Measurements from ENCODE around the gene CPPED1.

CPPED1 gene

DNA sequence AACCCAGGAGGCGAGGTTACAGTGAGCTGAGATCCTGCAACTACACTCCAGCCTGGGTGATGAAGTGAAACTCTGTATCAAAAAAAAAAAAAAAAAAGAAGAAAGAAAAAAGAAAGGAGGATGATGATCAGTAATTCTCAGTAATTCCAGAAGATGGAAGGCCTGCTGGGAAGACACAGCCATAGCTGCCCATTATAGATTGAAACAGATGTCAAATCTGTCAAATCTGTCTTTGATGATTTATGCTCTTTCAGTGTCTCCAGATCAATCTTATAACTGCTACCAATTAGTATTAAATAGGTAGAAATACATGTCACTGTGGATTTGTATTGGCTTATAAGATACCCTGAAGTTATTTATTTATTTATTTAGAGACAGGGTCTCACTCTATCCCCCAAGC is 42.9 kb upstream of the CPPED1 start (continued):
- TF ChIP-seq, protein P1, sequence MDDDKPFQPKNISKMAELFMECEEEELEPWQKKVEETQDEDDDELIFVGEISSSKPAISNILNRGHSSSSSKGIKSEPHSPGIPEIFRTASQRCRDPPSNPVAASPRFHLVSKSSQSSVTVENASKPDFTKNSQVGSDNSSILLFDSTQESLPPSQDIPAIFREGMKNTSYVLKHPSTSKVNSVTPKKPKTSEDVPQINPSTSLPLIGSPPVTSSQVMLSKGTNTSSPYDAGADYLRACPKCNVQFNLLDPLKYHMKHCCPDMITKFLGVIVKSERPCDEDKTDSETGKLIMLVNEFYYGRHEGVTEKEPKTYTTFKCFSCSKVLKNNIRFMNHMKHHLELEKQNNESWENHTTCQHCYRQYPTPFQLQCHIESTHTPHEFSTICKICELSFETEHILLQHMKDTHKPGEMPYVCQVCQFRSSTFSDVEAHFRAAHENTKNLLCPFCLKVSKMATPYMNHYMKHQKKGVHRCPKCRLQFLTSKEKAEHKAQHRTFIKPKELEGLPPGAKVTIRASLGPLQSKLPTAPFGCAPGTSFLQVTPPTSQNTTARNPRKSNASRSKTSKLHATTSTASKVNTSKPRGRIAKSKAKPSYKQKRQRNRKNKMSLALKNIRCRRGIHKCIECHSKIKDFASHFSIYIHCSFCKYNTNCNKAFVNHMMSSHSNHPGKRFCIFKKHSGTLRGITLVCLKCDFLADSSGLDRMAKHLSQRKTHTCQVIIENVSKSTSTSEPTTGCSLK (tag by site-specific recombination; IDR thresholded peaks at IDR 0.05): no peak
- no peak for TF ChIP-seq ZNF548 (tag by site-specific recombination; IDR thresholded peaks at IDR 0.05)
- TF ChIP-seq ZNF311 (tag by site-specific recombination; IDR thresholded peaks at IDR 0.05; ENCODE audit: borderline replicate concordance): no peak
- TF ChIP-seq ZXDB (tag by site-specific recombination; IDR thresholded peaks at IDR 0.05): no peak
- no peak for TF ChIP-seq GFI1B (tag by site-specific recombination; IDR thresholded peaks at IDR 0.05)

DNA sequence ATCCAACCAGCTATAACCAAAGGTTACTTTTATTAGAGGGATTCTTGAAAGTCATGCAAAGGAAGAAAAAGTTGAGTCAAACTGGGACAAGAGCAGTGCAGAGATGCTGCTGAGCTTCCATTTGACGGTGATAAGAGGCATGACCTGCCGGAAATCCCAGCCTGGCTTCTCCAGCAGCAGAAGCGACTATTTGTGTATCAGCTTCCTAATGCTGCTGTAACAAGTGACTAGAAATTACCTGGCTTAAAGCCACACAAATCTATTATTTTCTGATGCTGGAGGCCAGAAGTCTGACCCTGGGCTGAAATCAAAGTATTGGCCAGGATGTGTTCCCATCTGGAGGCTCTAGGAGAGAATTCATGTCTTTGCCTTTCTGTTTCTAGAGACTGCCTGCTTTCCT is 41.6 kb upstream of the CPPED1 start:
- no peaks in the 10 kb centered on the region for H3K9me3 ChIP-seq (ENCODE audit: control insufficient read depth, insufficient read depth, low read depth, low read length)
- no peak overlapping the region for H3K4me3 ChIP-seq (ENCODE audit: low read depth, low read length)
- ChIA-PET POLR2A (no interaction called here), CTCF (interaction anchor here (0.6 kb wide), 1 partner anchor 288 kb away, joined by 5 read pairs; no protein-coding TSS in a partner anchor)
- no peaks in the 10 kb centered on the region for H3K4me1 ChIP-seq (ENCODE audit: control insufficient read depth, insufficient read depth, low read length)
- TF ChIP-seq ZNF311 (tag by site-specific recombination; IDR thresholded peaks at IDR 0.05; ENCODE audit: borderline replicate concordance) (no peak), ZNF610 (tag by site-specific recombination; IDR thresholded peaks at IDR 0.05; ENCODE audit: borderline replicate concordance) (no peak), KLF7 (tag by site-specific recombination; IDR thresholded peaks at IDR 0.05; ENCODE audit: borderline replicate concordance) (no peak), ZNF777 (tag by site-specific recombination; IDR thresholded peaks at IDR 0.05; ENCODE audit: borderline replicate concordance) (no peak), ZFP69B (tag by site-specific recombination; IDR thresholded peaks at IDR 0.05) (no peak), ZFP41 (tag by site-specific recombination; IDR thresholded peaks at IDR 0.05; ENCODE audit: borderline replicate concordance) (no peak), HOXC10 (CRISPR knock-in tag; IDR thresholded peaks at IDR 0.05) (no peak), ZNF211 (tag by site-specific recombination; IDR thresholded peaks at IDR 0.05; ENCODE audit: low read depth) (no peak), WT1 (tag by site-specific recombination; IDR thresholded peaks at IDR 0.05) (no peak), ZNF112 (tag by site-specific recombination; IDR thresholded peaks at IDR 0.05) (no peak), ZNF626 (tag by site-specific recombination; IDR thresholded peaks at IDR 0.05) (no peak), ZBTB48 (tag by site-specific recombination; IDR thresholded peaks at IDR 0.05) (no peak), KLF8 (tag by site-specific recombination; IDR thresholded peaks at IDR 0.05) (no peak)
- TF ChIP-seq, protein P2, sequence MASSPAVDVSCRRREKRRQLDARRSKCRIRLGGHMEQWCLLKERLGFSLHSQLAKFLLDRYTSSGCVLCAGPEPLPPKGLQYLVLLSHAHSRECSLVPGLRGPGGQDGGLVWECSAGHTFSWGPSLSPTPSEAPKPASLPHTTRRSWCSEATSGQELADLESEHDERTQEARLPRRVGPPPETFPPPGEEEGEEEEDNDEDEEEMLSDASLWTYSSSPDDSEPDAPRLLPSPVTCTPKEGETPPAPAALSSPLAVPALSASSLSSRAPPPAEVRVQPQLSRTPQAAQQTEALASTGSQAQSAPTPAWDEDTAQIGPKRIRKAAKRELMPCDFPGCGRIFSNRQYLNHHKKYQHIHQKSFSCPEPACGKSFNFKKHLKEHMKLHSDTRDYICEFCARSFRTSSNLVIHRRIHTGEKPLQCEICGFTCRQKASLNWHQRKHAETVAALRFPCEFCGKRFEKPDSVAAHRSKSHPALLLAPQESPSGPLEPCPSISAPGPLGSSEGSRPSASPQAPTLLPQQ (tag by site-specific recombination; IDR thresholded peaks at IDR 0.05): no peak
- TF ChIP-seq, protein P3, sequence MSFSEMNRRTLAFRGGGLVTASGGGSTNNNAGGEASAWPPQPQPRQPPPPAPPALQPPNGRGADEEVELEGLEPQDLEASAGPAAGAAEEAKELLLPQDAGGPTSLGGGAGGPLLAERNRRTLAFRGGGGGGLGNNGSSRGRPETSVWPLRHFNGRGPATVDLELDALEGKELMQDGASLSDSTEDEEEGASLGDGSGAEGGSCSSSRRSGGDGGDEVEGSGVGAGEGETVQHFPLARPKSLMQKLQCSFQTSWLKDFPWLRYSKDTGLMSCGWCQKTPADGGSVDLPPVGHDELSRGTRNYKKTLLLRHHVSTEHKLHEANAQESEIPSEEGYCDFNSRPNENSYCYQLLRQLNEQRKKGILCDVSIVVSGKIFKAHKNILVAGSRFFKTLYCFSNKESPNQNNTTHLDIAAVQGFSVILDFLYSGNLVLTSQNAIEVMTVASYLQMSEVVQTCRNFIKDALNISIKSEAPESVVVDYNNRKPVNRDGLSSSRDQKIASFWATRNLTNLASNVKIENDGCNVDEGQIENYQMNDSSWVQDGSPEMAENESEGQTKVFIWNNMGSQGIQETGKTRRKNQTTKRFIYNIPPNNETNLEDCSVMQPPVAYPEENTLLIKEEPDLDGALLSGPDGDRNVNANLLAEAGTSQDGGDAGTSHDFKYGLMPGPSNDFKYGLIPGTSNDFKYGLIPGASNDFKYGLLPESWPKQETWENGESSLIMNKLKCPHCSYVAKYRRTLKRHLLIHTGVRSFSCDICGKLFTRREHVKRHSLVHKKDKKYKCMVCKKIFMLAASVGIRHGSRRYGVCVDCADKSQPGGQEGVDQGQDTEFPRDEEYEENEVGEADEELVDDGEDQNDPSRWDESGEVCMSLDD (tag by site-specific recombination; IDR thresholded peaks at IDR 0.05): no peak
- no peaks in the 10 kb centered on the region for H3K36me3 ChIP-seq (ENCODE audit: control insufficient read depth in 2 of 2, insufficient read depth in 1 of 2, low read length in 2 of 2)
- no peak overlapping the region for H3K27ac ChIP-seq (ENCODE audit: extremely low read depth, low read depth, low read length)

DNA sequence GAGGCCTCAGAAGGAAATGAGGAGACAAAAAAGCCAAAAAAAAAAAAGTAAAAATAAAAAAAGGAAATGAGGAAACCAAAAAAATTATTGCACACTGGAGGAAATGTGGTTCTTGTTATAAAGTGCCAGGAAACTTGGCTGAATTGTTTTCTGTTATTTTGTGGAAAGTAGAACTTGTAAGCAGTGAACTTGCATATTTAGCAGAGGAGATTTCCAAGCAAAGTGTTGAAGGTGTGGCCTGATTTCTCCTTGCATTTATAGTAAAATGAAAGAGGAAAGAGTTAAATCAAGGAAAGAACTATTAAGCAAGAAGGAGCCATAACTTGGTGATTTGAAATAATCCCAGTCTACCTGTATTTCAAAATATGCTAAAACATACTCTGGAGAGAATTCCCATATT is 34.1 kb upstream of the CPPED1 start:
- TF ChIP-seq, protein P4, sequence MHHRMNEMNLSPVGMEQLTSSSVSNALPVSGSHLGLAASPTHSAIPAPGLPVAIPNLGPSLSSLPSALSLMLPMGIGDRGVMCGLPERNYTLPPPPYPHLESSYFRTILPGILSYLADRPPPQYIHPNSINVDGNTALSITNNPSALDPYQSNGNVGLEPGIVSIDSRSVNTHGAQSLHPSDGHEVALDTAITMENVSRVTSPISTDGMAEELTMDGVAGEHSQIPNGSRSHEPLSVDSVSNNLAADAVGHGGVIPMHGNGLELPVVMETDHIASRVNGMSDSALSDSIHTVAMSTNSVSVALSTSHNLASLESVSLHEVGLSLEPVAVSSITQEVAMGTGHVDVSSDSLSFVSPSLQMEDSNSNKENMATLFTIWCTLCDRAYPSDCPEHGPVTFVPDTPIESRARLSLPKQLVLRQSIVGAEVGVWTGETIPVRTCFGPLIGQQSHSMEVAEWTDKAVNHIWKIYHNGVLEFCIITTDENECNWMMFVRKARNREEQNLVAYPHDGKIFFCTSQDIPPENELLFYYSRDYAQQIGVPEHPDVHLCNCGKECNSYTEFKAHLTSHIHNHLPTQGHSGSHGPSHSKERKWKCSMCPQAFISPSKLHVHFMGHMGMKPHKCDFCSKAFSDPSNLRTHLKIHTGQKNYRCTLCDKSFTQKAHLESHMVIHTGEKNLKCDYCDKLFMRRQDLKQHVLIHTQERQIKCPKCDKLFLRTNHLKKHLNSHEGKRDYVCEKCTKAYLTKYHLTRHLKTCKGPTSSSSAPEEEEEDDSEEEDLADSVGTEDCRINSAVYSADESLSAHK (tag by site-specific recombination; IDR thresholded peaks at IDR 0.05): no peak
- TF ChIP-seq ZNF529 (tag by site-specific recombination; IDR thresholded peaks at IDR 0.05; ENCODE audit: insufficient replicate concordance): no peak
- TF ChIP-seq, protein P5, sequence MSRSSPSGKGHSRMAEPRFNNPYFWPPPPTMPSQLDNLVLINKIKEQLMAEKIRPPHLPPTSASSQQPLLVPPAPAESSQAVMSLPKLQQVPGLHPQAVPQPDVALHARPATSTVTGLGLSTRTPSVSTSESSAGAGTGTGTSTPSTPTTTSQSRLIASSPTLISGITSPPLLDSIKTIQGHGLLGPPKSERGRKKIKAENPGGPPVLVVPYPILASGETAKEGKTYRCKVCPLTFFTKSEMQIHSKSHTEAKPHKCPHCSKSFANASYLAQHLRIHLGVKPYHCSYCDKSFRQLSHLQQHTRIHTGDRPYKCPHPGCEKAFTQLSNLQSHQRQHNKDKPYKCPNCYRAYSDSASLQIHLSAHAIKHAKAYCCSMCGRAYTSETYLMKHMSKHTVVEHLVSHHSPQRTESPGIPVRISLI (tag by site-specific recombination; IDR thresholded peaks at IDR 0.05): no peak
- TF ChIP-seq SETDB1 (IDR thresholded peaks at IDR 0.05; ENCODE audit: insufficient read length, low read length): peak; percentile 14
- TF ChIP-seq ZNF354C (tag by site-specific recombination; IDR thresholded peaks at IDR 0.05; ENCODE audit: borderline replicate concordance, low read depth): no peak
- H3K36me3 ChIP-seq (ENCODE audit: control insufficient read depth in 2 of 2, insufficient read depth in 1 of 2, low read length in 2 of 2): no peaks in the 10 kb centered on the region
- ChIA-PET POLR2A (no interaction called here), CTCF (no interaction called here)
- no peaks in the 10 kb centered on the region for H3K4me1 ChIP-seq (ENCODE audit: control insufficient read depth, insufficient read depth, low read length)
- no peak overlapping the region for H3K27ac ChIP-seq (ENCODE audit: extremely low read depth, low read depth, low read length)
- H3K9me3 ChIP-seq (ENCODE audit: control insufficient read depth, insufficient read depth, low read depth, low read length): no peaks in the 10 kb centered on the region
- H3K4me3 ChIP-seq (ENCODE audit: low read depth, low read length): no peak overlapping the region
